ENCODE measurements around the gene MYO15B. TPM values are rescaled to one million over a fixed set of nuclear protein-coding genes. Genes with fewer than 3 reads are reported as not detected.

MYO15B gene
- total and polyA plus RNA-seq, 2 donors (not counting 3 experiments of a cell fraction or from before 2014, with no cell fraction given), result 10.2 to 87.8 TPM

DNA sequence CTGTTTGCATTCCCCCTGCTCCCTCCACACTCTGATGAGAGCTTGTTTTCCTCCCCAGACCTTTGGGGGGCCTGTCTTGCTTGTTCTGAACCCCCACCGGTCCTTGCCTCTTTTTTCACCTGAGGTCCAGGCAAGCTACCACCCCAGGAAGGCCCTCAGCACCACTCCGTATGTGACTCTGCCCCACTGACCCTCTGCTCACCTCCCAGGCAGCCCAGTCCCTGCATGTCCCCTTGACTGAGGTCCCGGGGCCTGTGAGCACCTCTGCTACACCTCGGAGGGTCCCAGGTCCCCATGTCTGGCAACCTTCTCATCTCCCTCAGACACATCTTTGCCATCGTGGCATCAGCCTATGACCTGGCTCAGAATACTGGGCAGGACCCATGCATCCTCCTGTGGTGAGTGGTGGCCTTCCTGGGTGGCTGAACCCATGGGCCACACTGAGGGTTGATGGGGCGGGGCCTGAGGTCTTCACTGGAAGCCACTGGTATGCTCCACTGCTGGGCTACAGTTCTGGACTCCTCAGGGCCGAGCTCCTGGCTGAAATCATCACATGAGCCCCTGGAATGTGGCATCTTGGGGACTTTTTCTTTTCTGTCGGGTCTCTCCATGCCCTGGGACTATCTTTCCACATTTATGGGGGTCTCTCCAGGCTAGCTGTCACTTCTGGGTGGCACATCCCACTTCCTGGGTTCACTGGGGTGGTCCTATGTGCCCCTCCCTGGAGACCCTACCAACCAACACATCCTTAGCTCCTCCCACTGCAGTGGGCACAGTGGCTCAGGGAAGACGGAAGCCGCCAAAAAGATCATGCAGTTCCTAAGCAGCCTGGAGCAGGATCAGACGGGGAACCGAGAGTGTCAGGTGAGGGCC, 3.5 kb downstream of the MYO15B start:
- Histone ChIP-seq H3K4me2 (ENCODE audit: insufficient read depth, low read length) (no peak overlapping the region), H4K20me1 (replicated peaks; ENCODE audit: control insufficient read depth, extremely low read depth, insufficient read depth, low read length) (no peaks in the 10 kb centered on the region), H3K9me1 (replicated peaks; ENCODE audit: control insufficient read depth, extremely low read depth, insufficient read depth, low read length) (no peaks in the 10 kb centered on the region), H3K27ac (ENCODE audit: insufficient read depth, low read depth, low read length) (no peak overlapping the region), H3K79me2 (ENCODE audit: control insufficient read depth, insufficient read depth, low read length) (no peaks in the 10 kb centered on the region), H2AFZ (ENCODE audit: low read depth, low read length) (no peak overlapping the region), H3K27me3 (ENCODE audit: control insufficient read depth in 2 of 2, insufficient read depth in 2 of 2, low read length in 2 of 2) (no peaks in the 10 kb centered on the region), H3K9me3 (replicated peaks; ENCODE audit: control insufficient read depth, insufficient read depth, low read length) (no peaks in the 10 kb centered on the region), H3K36me3 (ENCODE audit: control insufficient read depth in 2 of 2, extremely low read depth in 1 of 2, insufficient read depth in 2 of 2, low read length in 2 of 2) (no peaks in the 10 kb centered on the region), H3K9ac (replicated peaks; ENCODE audit: extremely low read depth, insufficient read depth, low read length) (no peak overlapping the region), H3K4me3 (replicated peaks in 1 of 3; ENCODE audit: insufficient read depth in 1 of 3, low read depth in 1 of 3, low read length in 3 of 3) (no peak overlapping the region), H3K4me1 (ENCODE audit: control insufficient read depth, extremely low read depth, insufficient read depth, low read length) (peaks cover 3% of the 10 kb centered on the region)
- TF ChIP-seq POLR2A (IDR thresholded peaks at IDR 0.05; ENCODE audit: low read depth, low read length) (no peak), GATA2 (IDR thresholded peaks at IDR 0.05; ENCODE audit: insufficient read depth, insufficient read length, low read depth, low read length) (no peak), FOS (IDR thresholded peaks at IDR 0.05; ENCODE audit: borderline replicate concordance, insufficient read depth, low read length) (no peak), JUN (IDR thresholded peaks at IDR 0.05; ENCODE audit: borderline replicate concordance, insufficient read depth, insufficient read length, low read depth) (no peak), POLR2AphosphoS5 (IDR thresholded peaks at IDR 0.05; ENCODE audit: insufficient read depth, low read depth, low read length) (no peak), EZH2 (IDR thresholded peaks at IDR 0.05; ENCODE audit: borderline replicate concordance, low read depth, low read length, severe bottlenecking) (no peak), MYC (IDR thresholded peaks at IDR 0.05; ENCODE audit: low read depth, low read length) (no peak)
- TF ChIP-seq, protein P1, sequence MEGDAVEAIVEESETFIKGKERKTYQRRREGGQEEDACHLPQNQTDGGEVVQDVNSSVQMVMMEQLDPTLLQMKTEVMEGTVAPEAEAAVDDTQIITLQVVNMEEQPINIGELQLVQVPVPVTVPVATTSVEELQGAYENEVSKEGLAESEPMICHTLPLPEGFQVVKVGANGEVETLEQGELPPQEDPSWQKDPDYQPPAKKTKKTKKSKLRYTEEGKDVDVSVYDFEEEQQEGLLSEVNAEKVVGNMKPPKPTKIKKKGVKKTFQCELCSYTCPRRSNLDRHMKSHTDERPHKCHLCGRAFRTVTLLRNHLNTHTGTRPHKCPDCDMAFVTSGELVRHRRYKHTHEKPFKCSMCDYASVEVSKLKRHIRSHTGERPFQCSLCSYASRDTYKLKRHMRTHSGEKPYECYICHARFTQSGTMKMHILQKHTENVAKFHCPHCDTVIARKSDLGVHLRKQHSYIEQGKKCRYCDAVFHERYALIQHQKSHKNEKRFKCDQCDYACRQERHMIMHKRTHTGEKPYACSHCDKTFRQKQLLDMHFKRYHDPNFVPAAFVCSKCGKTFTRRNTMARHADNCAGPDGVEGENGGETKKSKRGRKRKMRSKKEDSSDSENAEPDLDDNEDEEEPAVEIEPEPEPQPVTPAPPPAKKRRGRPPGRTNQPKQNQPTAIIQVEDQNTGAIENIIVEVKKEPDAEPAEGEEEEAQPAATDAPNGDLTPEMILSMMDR (IDR thresholded peaks at IDR 0.05; ENCODE audit: extremely low read depth in 1 of 2, insufficient read depth in 1 of 2, low read depth in 1 of 2, low read length in 2 of 2), result no peak
- TF ChIP-seq, protein P2, sequence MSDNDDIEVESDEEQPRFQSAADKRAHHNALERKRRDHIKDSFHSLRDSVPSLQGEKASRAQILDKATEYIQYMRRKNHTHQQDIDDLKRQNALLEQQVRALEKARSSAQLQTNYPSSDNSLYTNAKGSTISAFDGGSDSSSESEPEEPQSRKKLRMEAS (IDR thresholded peaks at IDR 0.05; ENCODE audit: insufficient read depth, insufficient read length), result no peak
- ChIA-PET POLR2A (no interaction called here), CTCF (interaction anchor here (0.9 to 4.9 kb wide), 6 partner anchors 11 to 157 kb away, joined by 3 to 29 read pairs (median 4); partner anchors contain the start of genes SMIM5 and TSEN54)
- dilution Hi-C loops (cut with MboI; ENCODE audit: extremely low pct_ligation_motif_present, low sequenced_read_pairs) (no loop called here), intact Hi-C loops (cut with micrococcal nuclease) (no loop called here)
- no TSS peak for BruUV-seq (replicated peaks)
- FAIRE-seq, result no peak
- DNase-seq (ENCODE audit: low read depth, low spot score), result no peak
